ENCODE measurements around the gene NUP133. TPM values are rescaled to one million over a fixed set of nuclear protein-coding genes. Genes with fewer than 3 reads are reported as not detected.

NUP133 gene
- total and polyA plus RNA-seq, 2 donors (not counting 1 experiment from before 2014, with no cell fraction given), result 10.5 to 50.5 TPM

DNA sequence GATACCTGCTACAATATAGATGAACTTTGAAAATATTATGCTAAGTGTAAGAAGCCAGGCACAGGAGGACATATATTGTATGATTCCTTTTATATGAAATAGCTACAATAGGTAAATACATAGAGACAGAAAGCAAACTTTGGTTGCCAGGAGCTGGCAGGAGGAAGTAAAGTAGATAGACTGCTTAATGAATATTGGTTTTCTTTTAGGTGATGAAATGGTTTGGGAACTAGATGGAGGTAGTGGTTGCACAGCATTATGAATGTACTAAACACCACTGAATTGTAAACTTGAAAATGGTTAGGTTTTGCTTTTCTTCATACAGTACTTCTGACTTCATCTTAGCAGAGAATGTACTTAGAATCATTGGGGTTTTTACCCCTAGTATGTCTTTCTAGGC is 28.8 kb upstream of the NUP133 start:
- Histone ChIP-seq H3K4me1 (ENCODE audit: control insufficient read depth in 2 of 2, insufficient read depth in 2 of 2, low read length in 2 of 2) (peaks cover under 1% of the 10 kb centered on the region in 2 donors), H3K4me2 (replicated peaks; ENCODE audit: low read depth, low read length, poor library complexity, severe bottlenecking) (no peak overlapping the region), H3K79me2 (ENCODE audit: control insufficient read depth, insufficient read depth, low read length) (no peaks in the 10 kb centered on the region), H3K27ac (ENCODE audit: low read length in 2 of 2) (no peak overlapping the region), H3K36me3 (replicated peaks in 1 of 2; ENCODE audit: control extremely low read depth in 1 of 2, control insufficient read depth in 1 of 2, extremely low read depth in 1 of 2, insufficient read depth in 2 of 2, low read length in 1 of 2) (peaks cover 0 to 45% of the 10 kb centered on the region in 2 experiments), H2AFZ (ENCODE audit: insufficient read depth, low read depth, low read length, poor library complexity, severe bottlenecking) (no peak overlapping the region), H3K4me3 (ENCODE audit: control extremely low read depth in 1 of 5, extremely low read depth in 1 of 5, insufficient read depth in 1 of 5, low read depth in 2 of 5, low read length in 4 of 5) (no peak overlapping the region), H3K27me3 (replicated peaks in 1 of 4; ENCODE audit: control extremely low read depth in 1 of 4, control insufficient read depth in 3 of 4, insufficient read depth in 4 of 4, low read length in 3 of 4) (no peaks in the 10 kb centered on the region), H4K20me1 (ENCODE audit: control insufficient read depth, insufficient read depth, low read length, poor library complexity, severe bottlenecking) (no peaks in the 10 kb centered on the region), H3K9ac (ENCODE audit: low read length) (no peak overlapping the region), H3K9me3 (ENCODE audit: control extremely low read depth in 1 of 3, control insufficient read depth in 2 of 3, insufficient read depth in 1 of 3, low read length in 2 of 3) (no peaks in the 10 kb centered on the region)
- Mint-ChIP-seq H3K4me1 (peaks cover under 1% of the 10 kb centered on the region), H3K27me3 (no peaks in the 10 kb centered on the region), H3K4me3 (no peak overlapping the region), H3K27ac (no peak overlapping the region), H3K9me3 (ENCODE audit: insufficient read depth) (no peaks in the 10 kb centered on the region)
- TF ChIP-seq EZH2 (IDR thresholded peaks at IDR 0.05; ENCODE audit: borderline replicate concordance, insufficient read depth, low read depth, low read length, poor library complexity, severe bottlenecking), result no peak
- TF ChIP-seq, protein P1, sequence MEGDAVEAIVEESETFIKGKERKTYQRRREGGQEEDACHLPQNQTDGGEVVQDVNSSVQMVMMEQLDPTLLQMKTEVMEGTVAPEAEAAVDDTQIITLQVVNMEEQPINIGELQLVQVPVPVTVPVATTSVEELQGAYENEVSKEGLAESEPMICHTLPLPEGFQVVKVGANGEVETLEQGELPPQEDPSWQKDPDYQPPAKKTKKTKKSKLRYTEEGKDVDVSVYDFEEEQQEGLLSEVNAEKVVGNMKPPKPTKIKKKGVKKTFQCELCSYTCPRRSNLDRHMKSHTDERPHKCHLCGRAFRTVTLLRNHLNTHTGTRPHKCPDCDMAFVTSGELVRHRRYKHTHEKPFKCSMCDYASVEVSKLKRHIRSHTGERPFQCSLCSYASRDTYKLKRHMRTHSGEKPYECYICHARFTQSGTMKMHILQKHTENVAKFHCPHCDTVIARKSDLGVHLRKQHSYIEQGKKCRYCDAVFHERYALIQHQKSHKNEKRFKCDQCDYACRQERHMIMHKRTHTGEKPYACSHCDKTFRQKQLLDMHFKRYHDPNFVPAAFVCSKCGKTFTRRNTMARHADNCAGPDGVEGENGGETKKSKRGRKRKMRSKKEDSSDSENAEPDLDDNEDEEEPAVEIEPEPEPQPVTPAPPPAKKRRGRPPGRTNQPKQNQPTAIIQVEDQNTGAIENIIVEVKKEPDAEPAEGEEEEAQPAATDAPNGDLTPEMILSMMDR (IDR thresholded peaks at IDR 0.05), result no peak
- POLR2A ChIA-PET, result no interaction called here
- intact Hi-C loops (cut with micrococcal nuclease), result no loop called here
- CTCF ChIA-PET, result no interaction called here
- ATAC-seq (ENCODE audit: low read depth) (no peak), DNase-seq (no peak)

DNA sequence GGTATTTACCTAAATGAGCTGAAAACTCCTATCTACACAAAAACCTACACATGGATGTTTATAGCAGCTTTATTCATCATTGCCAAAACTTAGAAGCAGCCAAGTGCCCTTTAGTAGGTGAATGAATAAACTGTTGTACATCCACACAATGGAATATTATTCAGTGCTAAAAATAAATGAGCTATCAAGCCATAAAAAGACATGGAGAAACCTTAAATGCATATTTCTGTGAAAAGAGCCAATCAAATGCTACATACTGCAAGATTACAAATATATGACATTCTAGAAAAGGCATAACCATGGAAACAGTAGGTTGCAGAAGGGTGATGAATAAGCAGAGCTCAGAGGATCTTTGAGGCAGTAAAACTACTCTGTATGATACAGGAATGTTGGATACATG is 27.1 kb upstream of the NUP133 start:
- Histone ChIP-seq H3K4me2 (replicated peaks; ENCODE audit: low read depth, low read length, poor library complexity, severe bottlenecking) (no peak overlapping the region), H3K36me3 (replicated peaks in 1 of 2; ENCODE audit: control extremely low read depth in 1 of 2, control insufficient read depth in 1 of 2, extremely low read depth in 1 of 2, insufficient read depth in 2 of 2, low read length in 1 of 2) (peaks cover 0 to 47% of the 10 kb centered on the region in 2 experiments), H3K4me3 (ENCODE audit: control extremely low read depth in 1 of 5, extremely low read depth in 1 of 5, insufficient read depth in 1 of 5, low read depth in 2 of 5, low read length in 4 of 5) (no peak overlapping the region), H2AFZ (ENCODE audit: insufficient read depth, low read depth, low read length, poor library complexity, severe bottlenecking) (no peak overlapping the region), H3K9me3 (ENCODE audit: control extremely low read depth in 1 of 3, control insufficient read depth in 2 of 3, insufficient read depth in 1 of 3, low read length in 2 of 3) (no peaks in the 10 kb centered on the region), H4K20me1 (ENCODE audit: control insufficient read depth, insufficient read depth, low read length, poor library complexity, severe bottlenecking) (no peaks in the 10 kb centered on the region), H3K27me3 (replicated peaks in 1 of 4; ENCODE audit: control extremely low read depth in 1 of 4, control insufficient read depth in 3 of 4, insufficient read depth in 4 of 4, low read length in 3 of 4) (no peaks in the 10 kb centered on the region), H3K79me2 (ENCODE audit: control insufficient read depth, insufficient read depth, low read length) (no peaks in the 10 kb centered on the region), H3K9ac (ENCODE audit: low read length) (no peak overlapping the region), H3K27ac (ENCODE audit: low read length in 2 of 2) (no peak overlapping the region), H3K4me1 (ENCODE audit: control insufficient read depth in 2 of 2, insufficient read depth in 2 of 2, low read length in 2 of 2) (no peaks in the 10 kb centered on the region)
- H3K4me1 Mint-ChIP-seq, result no peaks in the 10 kb centered on the region
- H3K4me3 Mint-ChIP-seq, result no peak overlapping the region
- CTCF ChIA-PET, result interaction anchor here (1.2 to 1.9 kb wide), 3 partner anchors 14 to 27 kb away, joined by 3 to 4 read pairs (median 3); partner anchors contain the start of gene NUP133
- DNase-seq (no peak), ATAC-seq (ENCODE audit: low read depth) (no peak)
- POLR2A ChIA-PET, result interaction anchor here (0.7 kb wide), 1 partner anchor 54 kb away, joined by 4 read pairs; no protein-coding TSS in a partner anchor
- TF ChIP-seq, protein P1 (IDR thresholded peaks at IDR 0.05), result no peak
- no peak for TF ChIP-seq EZH2 (IDR thresholded peaks at IDR 0.05; ENCODE audit: borderline replicate concordance, insufficient read depth, low read depth, low read length, poor library complexity, severe bottlenecking)
- H3K9me3 Mint-ChIP-seq (ENCODE audit: insufficient read depth), result no peaks in the 10 kb centered on the region
- no peaks in the 10 kb centered on the region for H3K27me3 Mint-ChIP-seq
- intact Hi-C loops (cut with micrococcal nuclease), result no loop called here
- H3K27ac Mint-ChIP-seq, result no peak overlapping the region
